ENCODE results near the gene FZD10.

The FZD10 gene

DNA sequence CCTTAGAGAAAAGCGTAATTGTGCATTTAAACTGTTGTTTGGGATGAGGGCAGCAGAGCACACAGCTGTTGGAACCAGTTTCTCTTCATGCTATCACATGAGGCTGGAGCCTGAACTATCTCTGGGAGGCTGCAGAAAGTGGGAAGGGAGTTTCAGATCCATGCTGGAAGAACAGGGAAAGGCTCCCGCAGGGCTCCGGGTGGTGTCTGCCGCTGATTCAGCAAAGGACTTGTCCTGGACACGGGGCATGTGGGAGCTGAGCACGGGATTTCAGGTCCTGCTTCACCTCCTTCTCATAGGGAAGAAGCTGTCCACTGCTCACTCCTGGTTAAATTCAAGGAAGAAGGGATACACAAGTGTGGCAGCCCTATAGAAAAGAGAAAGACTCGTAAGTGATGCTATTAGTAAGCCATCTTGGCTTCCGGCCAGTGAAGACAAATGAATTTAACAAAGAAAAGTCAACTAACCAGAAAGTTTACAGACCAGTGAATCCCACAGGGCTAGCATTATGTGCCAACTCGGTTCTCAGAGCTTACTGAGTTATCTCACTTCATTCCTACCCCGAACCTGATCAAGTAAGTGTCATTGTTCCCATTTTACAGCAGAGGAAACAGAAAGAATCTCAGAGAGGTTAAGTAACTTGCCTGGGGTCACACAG is 6.7 kb upstream of the FZD10 start:
- no peak for DNase-seq (ENCODE audit: low spot score)

DNA sequence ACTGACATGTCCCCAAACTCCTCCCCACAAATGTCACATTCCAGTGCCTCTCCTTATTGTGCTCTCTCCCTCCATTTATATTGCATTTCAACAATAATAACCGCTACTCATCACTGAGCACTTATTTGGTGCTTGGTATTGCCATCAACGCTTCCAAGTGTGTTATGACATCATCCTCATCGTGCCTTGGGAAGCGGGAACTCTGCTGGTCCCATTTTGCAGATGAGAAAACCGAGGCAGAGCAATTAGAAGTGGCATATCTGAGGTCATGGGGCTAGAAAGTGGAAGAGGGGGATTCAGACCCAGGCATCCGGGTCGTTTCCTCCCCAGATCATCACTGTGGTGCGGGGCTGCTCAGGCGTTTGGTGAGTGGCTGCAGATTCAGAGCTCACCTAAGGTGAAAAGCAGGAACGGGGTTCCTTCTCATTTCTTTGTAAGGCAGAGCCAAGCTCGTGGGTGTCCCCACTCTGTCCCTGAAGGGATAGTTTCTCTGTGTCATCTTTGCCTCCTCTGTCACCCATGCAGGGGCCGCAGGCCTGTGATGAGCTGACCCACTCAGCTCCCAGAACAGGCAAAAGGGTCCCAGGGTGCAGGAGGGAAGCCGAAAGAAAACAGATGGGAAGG is 5.5 kb upstream of the FZD10 start:
- DNase-seq (ENCODE audit: low spot score), result no peak

DNA sequence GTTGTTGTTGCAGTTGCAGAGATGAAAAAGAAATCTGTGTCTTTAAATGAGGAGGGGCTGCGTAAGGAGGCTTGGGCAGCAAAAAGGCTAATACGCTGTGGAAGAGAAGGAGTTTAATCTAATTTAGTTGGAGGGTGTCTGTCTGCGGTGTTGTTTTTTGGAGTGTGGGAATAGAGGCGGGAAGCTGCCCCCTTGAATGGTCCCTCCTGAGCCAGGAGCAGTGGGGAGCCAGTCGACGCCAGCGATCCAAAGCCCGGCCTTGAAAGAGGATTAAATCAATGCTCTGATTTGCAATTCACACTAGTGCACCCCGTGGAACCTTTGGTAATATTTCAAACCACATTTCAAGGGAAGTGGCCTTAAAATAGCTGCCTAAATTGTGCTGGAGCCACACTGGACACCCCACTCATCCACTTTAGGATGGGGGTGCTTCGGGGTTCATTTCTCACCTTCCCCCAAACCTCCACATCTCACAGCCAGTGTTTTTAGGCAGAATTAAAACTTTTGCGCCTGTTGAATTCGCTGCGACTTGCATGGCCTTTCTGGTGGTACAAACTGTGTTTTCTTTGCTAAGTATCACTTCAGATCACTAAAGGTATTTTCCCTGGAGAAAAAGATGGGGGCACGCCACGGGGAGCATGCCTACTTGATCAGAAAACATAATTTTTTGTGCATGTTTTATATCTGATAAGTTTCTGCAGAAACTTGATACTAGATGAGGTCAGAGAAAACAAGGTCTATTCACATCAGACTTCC is 4.1 kb upstream of the FZD10 start:
- DNase-seq (ENCODE audit: low spot score), result no peak

DNA sequence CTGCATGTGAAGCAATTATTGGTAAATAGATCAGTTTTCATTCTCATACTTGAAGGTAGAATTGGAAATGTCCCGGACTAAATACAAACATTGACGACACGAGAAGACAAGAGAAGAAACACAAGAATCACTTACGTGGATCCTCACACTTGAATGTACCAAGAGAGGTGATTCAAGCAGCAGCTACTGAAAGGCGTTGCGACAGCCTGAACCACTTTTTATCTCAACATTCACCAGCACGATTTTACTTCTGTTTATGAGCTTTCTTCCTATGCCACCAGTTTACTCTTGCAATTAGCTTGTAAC is 3.6 kb upstream of the FZD10 start:
- DNase-seq (ENCODE audit: low spot score), result no peak

- no peak for DNase-seq (ENCODE audit: low spot score)
These were observed 2.0 kb upstream of the FZD10 start for GRCh38 chr12:130160306-130160705.

DNA sequence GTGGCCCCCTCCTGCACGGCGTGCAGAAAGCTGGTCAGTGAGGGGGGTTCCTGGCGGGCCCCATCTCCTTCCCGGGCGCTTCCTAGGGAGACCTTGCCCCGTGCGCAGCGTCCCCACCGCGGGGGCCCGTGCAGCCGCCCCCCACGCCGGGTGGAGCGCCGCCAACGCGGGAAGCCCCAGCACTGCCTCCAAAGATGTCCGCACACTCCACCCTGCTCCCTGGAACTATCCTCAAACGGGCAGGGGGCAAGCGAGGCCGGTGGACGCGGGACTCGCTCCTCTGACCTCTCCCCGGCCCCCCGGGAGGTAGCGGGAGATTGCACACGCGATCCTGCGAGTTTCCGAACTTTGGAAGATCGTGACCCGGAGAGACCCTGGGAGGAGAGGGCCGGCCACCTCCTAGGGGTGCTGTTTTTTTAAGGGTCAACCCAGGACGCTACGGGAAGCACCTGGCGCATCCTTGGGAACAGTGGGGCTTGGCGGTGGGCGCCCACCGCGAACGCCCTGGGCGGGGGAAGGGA is 1.5 kb upstream of the FZD10 start:
- DNase-seq (ENCODE audit: low spot score), result no peak

DNA sequence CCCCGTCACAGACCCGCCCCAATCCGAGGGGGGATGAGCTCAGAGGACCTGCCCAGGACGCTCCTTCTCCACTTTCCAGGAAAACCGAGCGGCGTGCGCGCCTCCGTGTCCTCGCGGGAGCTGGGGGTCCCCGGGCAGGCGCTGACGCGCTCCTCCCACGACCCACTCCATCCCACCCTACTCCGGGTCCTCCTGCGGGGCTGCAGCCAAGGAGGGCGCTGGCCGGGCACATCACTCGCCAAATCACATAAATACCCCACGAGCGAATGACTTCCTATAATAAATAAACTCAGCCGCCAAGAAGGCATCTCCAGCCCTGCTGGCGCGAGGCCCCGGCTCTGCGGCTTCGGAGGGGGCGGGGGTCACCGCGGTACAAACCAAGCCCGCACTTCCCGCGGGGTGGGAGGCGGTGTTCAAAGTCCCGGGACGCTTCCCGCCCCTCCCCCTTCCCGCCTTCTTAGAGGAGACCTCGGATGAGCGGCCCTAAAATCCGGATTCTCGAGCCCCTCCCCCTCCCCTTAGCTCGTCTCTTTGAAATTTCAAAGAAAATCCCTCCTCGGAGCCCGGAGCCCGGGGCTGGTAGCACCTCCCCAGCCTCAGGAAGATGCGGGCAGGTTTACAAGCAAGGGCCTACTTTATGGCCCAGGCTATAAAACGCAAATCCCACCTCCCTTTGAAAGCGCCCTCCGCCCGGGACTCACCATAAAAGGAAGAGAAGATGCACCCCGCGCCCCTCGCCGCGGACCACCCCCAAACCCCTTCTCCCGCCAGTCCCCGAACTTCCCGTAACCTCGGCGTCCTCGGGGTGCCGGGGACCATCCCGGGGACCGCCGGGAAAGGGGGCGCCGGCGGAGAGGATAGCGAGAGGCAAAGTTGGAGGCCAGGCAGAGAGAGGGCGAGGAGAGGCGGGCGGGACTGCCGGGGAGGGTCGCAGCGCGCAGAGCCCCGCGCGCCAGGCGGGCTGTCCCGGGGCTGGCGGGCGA is 712 bp upstream of the FZD10 start:
- peak; percentile 73 for DNase-seq (ENCODE audit: low spot score)

DNA sequence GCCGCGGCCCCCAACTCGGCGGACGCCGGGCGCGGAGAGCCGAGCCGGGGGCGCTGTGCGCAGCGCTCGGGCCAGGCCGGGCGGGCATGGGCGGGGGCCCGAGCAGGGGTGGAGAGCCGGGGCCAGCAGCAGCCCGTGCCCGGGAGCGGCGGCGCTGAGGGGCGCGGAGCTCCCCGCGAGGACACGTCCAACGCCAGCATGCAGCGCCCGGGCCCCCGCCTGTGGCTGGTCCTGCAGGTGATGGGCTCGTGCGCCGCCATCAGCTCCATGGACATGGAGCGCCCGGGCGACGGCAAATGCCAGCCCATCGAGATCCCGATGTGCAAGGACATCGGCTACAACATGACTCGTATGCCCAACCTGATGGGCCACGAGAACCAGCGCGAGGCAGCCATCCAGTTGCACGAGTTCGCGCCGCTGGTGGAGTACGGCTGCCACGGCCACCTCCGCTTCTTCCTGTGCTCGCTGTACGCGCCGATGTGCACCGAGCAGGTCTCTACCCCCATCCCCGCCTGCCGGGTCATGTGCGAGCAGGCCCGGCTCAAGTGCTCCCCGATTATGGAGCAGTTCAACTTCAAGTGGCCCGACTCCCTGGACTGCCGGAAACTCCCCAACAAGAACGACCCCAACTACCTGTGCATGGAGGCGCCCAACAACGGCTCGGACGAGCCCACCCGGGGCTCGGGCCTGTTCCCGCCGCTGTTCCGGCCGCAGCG is 639 bp downstream of the FZD10 start:
- DNase-seq (ENCODE audit: low spot score), result no peak

- no peak for DNase-seq (ENCODE audit: low spot score)
These were observed 1.4 kb downstream of the FZD10 start for GRCh38 chr12:130163461-130164215.

DNA sequence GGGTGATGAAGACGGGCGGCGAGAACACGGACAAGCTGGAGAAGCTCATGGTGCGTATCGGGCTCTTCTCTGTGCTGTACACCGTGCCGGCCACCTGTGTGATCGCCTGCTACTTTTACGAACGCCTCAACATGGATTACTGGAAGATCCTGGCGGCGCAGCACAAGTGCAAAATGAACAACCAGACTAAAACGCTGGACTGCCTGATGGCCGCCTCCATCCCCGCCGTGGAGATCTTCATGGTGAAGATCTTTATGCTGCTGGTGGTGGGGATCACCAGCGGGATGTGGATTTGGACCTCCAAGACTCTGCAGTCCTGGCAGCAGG is 1.9 kb downstream of the FZD10 start:
- no peak for DNase-seq (ENCODE audit: low spot score)

DNA sequence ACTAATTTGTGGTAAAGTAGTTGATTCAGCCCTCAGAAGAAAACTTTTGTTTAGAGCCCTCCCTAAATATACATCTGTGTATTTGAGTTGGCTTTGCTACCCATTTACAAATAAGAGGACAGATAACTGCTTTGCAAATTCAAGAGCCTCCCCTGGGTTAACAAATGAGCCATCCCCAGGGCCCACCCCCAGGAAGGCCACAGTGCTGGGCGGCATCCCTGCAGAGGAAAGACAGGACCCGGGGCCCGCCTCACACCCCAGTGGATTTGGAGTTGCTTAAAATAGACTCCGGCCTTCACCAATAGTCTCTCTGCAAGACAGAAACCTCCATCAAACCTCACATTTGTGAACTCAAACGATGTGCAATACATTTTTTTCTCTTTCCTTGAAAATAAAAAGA is 2.7 kb downstream of the FZD10 start:
- peak; percentile 43 for DNase-seq (ENCODE audit: low spot score)

GRCh38 chr12:130166306-130166705 is 4.0 kb downstream of the FZD10 start:
- DNase-seq (ENCODE audit: low spot score), result no peak

DNA sequence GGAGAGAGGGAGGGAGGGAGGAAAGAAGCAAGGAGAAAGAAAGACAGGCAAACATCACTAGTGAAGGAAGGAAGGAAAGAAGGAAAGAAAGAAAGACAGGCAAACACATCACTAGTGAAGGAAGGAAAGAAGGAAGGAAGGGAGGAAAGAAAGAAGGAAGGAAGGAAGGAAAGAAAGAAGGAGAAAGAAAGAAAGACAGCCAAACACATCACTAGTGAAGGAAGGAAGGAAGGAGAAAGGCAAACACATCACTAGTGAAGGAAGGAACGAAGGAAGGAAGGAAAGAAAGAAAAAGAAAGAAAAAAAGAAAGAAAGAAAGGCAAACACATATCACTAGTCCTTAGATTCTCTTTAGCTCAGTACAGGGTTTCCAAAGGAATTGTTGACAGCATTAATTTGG is 5.3 kb downstream of the FZD10 start:
- DNase-seq (ENCODE audit: low spot score), result no peak

DNA sequence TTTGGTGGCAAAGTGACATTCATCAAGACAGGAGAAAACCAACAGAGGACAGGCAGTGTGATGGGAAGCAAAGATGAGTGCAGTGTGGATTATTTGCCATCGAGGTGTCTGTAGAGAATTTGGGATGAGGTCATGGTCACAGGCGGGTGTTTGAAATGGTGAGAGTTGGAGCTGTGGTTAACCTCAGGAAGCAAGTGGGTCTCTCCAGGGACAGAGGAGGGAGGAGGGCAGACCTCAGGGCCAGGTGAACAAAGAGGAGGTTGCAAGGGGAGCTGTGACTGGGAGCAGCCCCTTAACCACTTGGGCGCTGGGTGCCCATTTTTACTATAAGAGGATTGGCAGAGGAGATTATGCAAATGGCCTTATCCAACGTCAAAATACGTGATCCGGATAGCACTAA is 7.0 kb downstream of the FZD10 start:
- DNase-seq (ENCODE audit: low spot score), result no peak

DNA sequence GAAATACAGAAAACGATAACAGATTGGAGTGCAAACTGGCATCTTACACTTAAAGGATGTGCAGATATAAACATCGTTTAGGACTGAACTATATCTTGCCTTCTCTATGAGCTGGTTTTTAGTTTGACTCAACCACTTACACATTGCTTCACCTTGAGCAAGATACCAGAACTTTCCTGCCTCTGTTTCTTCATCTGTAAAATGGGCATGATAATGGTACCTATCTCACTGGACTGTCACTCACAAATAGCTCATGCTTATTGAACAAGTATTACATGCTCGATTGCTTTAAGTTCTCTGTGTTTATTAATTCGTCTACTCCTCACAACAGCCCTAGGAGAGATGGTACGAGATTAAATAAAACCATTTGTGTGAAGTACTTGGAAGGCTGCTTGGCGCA is 7.7 kb downstream of the FZD10 start:
- DNase-seq (ENCODE audit: low spot score), result no peak

DNA sequence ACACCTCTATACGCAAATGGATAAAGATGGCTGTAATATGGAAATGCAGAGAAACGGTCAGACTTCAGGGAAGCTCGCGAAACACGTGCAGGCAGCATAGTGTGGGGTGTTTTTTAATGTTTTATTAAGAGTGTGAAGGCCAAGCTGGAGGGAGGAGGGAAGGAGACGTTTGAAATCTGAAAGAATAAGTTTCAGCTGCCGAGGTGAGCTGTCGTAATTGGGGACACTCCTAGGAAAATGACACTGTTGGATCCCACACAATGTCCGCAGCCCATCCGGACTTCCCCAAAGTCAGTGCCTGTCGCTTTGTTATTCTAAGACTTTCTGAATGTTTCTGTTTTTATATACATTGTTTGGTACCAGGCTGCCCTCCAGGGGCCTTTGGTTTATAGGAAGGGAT is 8.3 kb downstream of the FZD10 start:
- DNase-seq (ENCODE audit: low spot score), result no peak

- no peak for DNase-seq (ENCODE audit: low spot score)
These were observed 15.5 kb downstream of the FZD10 start for GRCh38 chr12:130177635-130178242.

GRCh38 chr12:130178282-130178681 is 16.0 kb downstream of the FZD10 start:
- no peak for DNase-seq (ENCODE audit: low spot score)

DNA sequence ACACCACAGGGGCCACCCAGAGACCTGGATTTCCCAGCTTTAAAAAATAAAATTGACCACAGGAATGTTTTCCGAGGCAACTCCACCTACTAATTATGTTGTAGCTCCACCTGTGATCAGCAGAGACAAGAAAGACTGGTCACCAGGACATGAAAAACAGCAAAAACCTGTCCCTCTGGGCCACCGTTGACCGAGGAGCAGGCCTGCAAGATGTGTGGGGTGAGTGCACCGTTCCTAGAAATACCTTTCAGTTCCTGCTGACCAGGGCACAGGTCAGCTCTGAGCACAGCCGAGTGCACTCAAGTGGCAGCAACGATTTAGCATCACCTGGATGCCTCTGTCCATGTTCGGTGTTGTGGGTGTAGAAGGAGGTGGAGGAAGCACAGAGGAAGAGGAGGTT is 16.9 kb downstream of the FZD10 start:
- DNase-seq (ENCODE audit: low spot score), result no peak

DNA sequence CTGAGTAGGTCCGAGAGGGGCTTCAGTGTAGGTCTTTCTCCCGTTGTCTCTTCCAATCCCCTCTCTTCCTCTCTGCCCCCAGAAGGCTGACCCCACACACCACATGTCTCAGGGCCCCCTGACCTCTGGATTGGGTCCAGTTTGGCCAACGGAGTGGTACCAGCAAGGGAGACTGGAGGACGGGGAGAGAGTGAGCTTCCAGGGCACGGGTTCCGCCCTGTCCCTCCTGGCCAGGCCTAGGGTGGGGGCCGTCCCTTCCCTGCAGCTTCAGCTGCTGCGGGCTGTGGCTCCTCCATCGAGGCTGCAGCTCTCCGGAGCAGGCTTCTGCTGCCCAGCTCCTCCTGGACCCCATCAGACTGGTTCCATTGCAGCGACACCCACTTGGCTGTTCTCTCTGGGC is 17.4 kb downstream of the FZD10 start:
- DNase-seq (ENCODE audit: low spot score), result no peak

DNA sequence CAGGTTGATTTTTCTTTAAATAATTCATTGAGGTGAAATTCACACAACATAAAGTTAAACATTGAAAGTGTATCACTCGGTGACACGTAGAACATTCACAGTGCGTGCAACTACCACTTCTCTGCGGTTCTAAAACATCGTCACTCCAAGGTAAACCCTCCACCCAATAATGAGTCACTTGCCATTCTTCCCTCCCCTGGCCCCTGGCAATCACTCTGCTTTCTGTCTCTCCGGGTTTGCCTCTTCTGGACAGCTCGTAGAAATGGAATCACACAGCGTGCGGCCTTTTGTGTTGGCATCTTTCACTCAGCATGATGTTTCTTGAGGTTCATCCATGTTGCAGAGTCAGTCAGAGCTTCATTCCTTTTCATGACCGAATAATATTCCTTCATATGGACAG is 18.9 kb downstream of the FZD10 start:
- DNase-seq (ENCODE audit: low spot score), result no peak

Measured in iPS-NIHi11 (cell line).